Neural cell (in vitro differentiated cells): Measurements from ENCODE around the gene C1orf198.

ENCODE experiments used
- CTCF ChIP-seq: fragments of 450-650 bp; IDR thresholded peaks from 2 replicates; pipeline ENCODE4 v1.5.1; 2014; ENCODE audit warnings: antibody characterized with exemption, mild to moderate bottlenecking, moderate library complexity; ENCODE audit not compliant: poor library complexity, severe bottlenecking
- EP300 ChIP-seq: fragments of 450-650 bp; conservative IDR thresholded peaks from 2 replicates; pipeline ENCODE4 v1.6.1; 2014; ENCODE audit warnings: antibody characterized with exemption, mild to moderate bottlenecking, moderate library complexity; ENCODE audit not compliant: poor library complexity, severe bottlenecking
- EZH2 ChIP-seq: fragments of 200-600, 300-800 bp; shearing (Covaris generic), sonication (generic); IDR thresholded peaks from 2 replicates; pipeline ENCODE4 v1.6.1; 2014; ENCODE audit warnings: antibody characterized with exemption, low read length, borderline replicate concordance, mild to moderate bottlenecking; ENCODE audit not compliant: insufficient read depth, poor library complexity, severe bottlenecking
- MXI1 ChIP-seq: fragments of 450-650 bp; conservative IDR thresholded peaks from 2 replicates; pipeline ENCODE4 v1.6.1; 2014; ENCODE audit warnings: antibody characterized with exemption, mild to moderate bottlenecking; ENCODE audit not compliant: poor library complexity, severe bottlenecking
- POLR2AphosphoS5 ChIP-seq: IDR thresholded peaks from 2 replicates; pipeline ENCODE4 v1.6.1; 2012
- RAD21 ChIP-seq: fragments of 450-650 bp; conservative IDR thresholded peaks from 2 replicates; pipeline ENCODE4 v1.6.1; 2014; ENCODE audit warnings: antibody characterized with exemption, mild to moderate bottlenecking, moderate library complexity
- SMC3 ChIP-seq: fragments of 450-650 bp; conservative IDR thresholded peaks from 2 replicates; pipeline ENCODE4 v1.6.1; 2014; ENCODE audit warnings: antibody characterized with exemption, mild to moderate bottlenecking, moderate library complexity; ENCODE audit not compliant: poor library complexity
- TF ChIP-seq, protein P1 (sequence below): IDR thresholded peaks from 2 replicates; pipeline ENCODE4 v1.6.1; 2012; ENCODE audit warnings: borderline replicate concordance

DNA sequence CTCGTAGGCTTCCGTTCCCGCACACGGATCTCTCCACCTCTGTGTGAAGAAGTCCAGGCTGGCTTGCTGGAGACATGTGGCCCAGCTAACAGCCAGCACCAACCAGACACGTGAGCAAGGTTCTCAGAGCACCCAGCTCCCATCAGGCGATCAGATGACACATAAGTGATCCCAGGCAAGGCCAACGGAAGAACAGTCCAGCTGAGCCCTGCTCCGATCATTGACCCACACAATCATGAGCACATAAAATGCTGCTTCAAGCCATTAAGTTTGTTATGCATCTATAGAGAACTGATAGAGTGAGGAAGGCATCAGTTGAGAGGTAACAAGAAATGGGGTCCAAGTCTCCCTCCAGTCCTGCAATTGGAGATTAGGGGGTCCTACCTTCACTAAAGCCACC, 15.4 kb downstream of the C1orf198 start:
- no peak for TF ChIP-seq CTCF
- TF ChIP-seq POLR2AphosphoS5 = no peak
- no peak for TF ChIP-seq EZH2
- no peak for TF ChIP-seq RAD21
- TF ChIP-seq EP300 = no peak
- TF ChIP-seq, protein P1, sequence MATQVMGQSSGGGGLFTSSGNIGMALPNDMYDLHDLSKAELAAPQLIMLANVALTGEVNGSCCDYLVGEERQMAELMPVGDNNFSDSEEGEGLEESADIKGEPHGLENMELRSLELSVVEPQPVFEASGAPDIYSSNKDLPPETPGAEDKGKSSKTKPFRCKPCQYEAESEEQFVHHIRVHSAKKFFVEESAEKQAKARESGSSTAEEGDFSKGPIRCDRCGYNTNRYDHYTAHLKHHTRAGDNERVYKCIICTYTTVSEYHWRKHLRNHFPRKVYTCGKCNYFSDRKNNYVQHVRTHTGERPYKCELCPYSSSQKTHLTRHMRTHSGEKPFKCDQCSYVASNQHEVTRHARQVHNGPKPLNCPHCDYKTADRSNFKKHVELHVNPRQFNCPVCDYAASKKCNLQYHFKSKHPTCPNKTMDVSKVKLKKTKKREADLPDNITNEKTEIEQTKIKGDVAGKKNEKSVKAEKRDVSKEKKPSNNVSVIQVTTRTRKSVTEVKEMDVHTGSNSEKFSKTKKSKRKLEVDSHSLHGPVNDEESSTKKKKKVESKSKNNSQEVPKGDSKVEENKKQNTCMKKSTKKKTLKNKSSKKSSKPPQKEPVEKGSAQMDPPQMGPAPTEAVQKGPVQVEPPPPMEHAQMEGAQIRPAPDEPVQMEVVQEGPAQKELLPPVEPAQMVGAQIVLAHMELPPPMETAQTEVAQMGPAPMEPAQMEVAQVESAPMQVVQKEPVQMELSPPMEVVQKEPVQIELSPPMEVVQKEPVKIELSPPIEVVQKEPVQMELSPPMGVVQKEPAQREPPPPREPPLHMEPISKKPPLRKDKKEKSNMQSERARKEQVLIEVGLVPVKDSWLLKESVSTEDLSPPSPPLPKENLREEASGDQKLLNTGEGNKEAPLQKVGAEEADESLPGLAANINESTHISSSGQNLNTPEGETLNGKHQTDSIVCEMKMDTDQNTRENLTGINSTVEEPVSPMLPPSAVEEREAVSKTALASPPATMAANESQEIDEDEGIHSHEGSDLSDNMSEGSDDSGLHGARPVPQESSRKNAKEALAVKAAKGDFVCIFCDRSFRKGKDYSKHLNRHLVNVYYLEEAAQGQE = no peak
- TF ChIP-seq SMC3 = no peak
- TF ChIP-seq MXI1 = no peak
